COLO829 (cell line): ENCODE data around the gene SAAL1.
"Not testable (repeated sequence)": the region's sequence is repeated elsewhere in the genome, so short reads cannot be mapped to it uniquely, and the experiment has no call there.

Source experiments
- DNase-seq: peaks from one replicate; pipeline ENCODE4 v3.0.0; 2012; ENCODE audit warnings: low spot score

The SAAL1 gene, protein sequence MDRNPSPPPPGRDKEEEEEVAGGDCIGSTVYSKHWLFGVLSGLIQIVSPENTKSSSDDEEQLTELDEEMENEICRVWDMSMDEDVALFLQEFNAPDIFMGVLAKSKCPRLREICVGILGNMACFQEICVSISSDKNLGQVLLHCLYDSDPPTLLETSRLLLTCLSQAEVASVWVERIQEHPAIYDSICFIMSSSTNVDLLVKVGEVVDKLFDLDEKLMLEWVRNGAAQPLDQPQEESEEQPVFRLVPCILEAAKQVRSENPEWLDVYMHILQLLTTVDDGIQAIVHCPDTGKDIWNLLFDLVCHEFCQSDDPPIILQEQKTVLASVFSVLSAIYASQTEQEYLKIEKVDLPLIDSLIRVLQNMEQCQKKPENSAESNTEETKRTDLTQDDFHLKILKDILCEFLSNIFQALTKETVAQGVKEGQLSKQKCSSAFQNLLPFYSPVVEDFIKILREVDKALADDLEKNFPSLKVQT

GRCh38 chr11:18105802-18106574, at the start of gene SAAL1:
SAAL1 (minus strand) TSS chr11:18106082; CDS start chr11:18106041, 41 bp downstream.
- DNase-seq, result peak; percentile 85

GRCh38 chr11:18151581-18151980, 45.7 kb upstream of the SAAL1 start:
- DNase-seq, result no peak

GRCh38 chr11:18145837-18146236, 40.0 kb upstream of the SAAL1 start:
- no peak for DNase-seq

- peak; percentile 7 for DNase-seq
Measured at GRCh38 chr11:18145025-18145424, 39.1 kb upstream of the SAAL1 start.

- DNase-seq, result no peak
Measured at GRCh38 chr11:18144243-18144642, 38.4 kb upstream of the SAAL1 start.

- DNase-seq, result no peak
Measured at GRCh38 chr11:18140145-18140544, 34.3 kb upstream of the SAAL1 start.

DNA sequence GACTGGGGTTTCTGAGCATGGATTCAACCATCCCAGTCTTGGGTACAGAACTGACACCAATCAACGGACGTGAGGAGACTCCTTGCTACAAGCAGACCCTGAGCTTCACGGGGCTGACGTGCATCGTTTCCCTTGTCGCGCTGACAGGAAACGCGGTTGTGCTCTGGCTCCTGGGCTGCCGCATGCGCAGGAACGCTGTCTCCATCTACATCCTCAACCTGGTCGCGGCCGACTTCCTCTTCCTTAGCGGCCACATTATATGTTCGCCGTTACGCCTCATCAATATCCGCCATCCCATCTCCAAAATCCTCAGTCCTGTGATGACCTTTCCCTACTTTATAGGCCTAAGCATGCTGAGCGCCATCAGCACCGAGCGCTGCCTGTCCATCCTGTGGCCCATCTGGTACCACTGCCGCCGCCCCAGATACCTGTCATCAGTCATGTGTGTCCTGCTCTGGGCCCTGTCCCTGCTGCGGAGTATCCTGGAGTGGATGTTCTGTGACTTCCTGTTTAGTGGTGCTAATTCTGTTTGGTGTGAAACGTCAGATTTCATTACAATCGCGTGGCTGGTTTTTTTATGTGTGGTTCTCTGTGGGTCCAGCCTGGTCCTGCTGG, 31.4 kb upstream of the SAAL1 start:
- no peak for DNase-seq

DNA sequence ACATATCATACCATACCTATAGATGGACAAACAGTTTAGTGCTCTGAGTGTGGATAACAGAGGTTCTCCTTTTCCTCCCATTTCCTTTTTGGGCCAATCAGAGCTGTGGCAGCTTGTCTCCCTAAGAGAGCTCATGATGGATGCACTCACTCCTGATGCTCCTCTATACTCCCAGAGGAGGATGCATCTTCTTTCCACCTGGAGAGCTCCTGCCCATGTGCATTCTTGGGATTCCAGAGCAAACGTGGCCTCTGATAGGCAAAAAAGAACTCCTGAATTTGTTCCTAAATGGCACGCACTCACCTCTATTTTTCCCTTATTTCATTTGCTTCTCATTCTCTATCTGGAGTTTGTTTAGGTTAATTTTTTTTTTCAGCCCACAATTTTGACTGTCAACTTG, 29.4 kb upstream of the SAAL1 start:
- no peak for DNase-seq

GRCh38 chr11:18132341-18132740, 26.5 kb upstream of the SAAL1 start, which contains the start of gene MRGPRX3:
MRGPRX3 (plus strand) TSS chr11:18132571; CDS start chr11:18137203, 4,632 bp downstream.
- no peak for DNase-seq

DNA sequence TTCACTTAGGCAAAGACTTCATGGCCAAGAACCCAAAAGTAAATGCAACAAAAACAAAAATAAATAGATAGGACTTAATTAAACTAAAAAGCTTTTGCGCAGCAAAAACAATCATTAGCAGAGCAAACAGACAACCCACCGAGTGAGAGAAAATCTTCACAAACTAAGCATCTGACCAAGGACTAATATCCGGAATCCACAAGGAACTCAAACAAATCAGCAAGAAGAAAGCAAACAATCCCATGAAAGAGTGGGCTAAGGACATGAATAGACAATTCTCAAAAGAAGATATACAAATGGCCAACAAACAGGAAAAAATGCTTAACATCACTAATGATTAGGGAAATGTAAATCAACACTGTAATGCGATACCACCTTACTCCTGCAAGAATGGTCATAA, 25.2 kb upstream of the SAAL1 start:
- DNase-seq, result not testable (repeated sequence)

DNA sequence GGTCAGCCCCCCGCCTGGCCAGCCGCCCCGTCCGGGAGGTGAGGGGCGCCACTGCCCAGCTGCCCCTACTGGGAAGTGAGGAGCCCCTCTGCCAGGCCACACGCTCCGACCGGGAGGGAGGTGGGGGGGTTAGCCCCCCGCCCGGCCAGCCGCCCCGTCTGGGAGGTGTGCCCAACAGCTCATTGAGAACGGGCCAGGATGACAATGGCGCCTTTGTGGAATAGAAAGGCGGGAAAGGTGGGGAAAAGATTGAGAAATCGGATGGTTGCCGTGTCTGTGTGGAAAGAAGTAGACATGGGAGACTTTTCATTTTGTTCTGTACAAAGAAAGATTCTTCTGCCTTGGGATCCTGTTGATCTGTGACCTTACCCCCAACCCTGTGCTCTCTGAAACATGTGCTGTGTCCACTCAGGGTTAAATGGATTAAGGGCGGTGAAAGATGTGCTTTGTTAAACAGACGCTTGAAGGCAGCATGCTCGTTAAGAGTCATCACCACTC, 15.5 kb upstream of the SAAL1 start:
- DNase-seq, result not testable (repeated sequence)

- peak; percentile 68 for DNase-seq
Measured at GRCh38 chr11:18115360-18116127, 9.7 kb upstream of the SAAL1 start.

GRCh38 chr11:18111005-18111404, 5.1 kb upstream of the SAAL1 start:
- no peak for DNase-seq

DNA sequence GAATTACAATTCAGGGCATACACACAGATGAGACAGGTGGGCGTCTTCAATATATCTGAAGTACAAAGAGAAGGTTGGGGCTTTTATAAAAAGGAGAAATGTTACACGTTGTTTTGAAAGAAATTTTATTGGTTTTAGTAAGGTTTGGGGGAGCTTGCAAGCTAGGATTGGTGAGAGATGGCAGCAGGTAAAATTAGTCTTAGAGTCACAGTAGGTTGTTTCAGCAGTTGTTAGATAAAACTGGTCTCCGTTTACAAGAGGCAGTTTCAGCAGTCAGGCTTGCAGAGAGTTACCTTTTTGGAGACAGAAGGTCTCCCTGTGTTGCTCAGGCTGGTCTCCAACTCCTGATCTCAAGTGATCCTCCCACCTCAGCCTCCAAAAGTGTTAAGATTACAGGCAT, 2.4 kb upstream of the SAAL1 start:
- DNase-seq, result no peak

DNA sequence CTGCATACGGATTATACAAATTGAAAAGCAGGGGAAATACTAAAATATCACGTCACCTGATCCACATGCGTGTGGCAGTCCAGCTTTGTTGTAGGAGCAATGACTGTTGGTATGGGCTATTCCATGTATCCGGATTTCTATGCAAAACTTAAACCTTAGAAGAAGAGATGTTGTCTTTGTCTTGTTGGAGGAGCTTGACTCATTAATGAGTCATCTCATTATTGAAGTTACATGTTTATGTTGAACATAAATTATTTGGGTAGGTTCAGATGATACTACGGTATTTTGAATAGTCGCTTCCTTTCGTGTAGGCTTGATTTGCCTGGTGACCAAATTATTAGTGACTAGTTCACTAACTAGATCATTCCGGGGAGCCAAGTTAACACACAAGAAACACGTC, 806 bp upstream of the SAAL1 start:
- DNase-seq, result peak; percentile 81

- DNase-seq, result no peak
Measured at GRCh38 chr11:18105086-18105801, 638 bp downstream of the SAAL1 start.

GRCh38 chr11:18100926-18101656, 4.8 kb downstream of the SAAL1 start:
- no peak for DNase-seq

- DNase-seq, result no peak
Measured at GRCh38 chr11:18093959-18094358, 11.9 kb downstream of the SAAL1 start.

- DNase-seq, result no peak
Measured at GRCh38 chr11:18091731-18092130, 14.2 kb downstream of the SAAL1 start.

GRCh38 chr11:18088966-18089365, 16.9 kb downstream of the SAAL1 start:
- no peak for DNase-seq
